Glutamatergic neuron (in vitro differentiated cells): ENCODE measurements around the gene SYNJ2. TPM values are rescaled to one million over a fixed set of nuclear protein-coding genes. Genes with fewer than 3 reads are reported as not detected.

ENCODE experiments used
- DNase-seq: peaks from one replicate; pipeline ENCODE4 v3.0.0; 2022
- H3K27ac Mint-ChIP-seq: one replicate; pipeline ENCODE4 v1.8.0; 2020; ENCODE audit warnings: mild to moderate bottlenecking, mixed read lengths, inconsistent platforms; ENCODE audit not compliant: unreplicated experiment
- H3K27me3 Mint-ChIP-seq: one replicate; pipeline ENCODE4 v1.8.0; 2020; ENCODE audit warnings: mild to moderate bottlenecking, moderate library complexity, mixed read lengths, inconsistent platforms; ENCODE audit not compliant: unreplicated experiment
- H3K36me3 Mint-ChIP-seq: one replicate; pipeline ENCODE4 v1.8.0; 2020; ENCODE audit warnings: mild to moderate bottlenecking, mixed read lengths, inconsistent platforms; ENCODE audit not compliant: unreplicated experiment
- H3K4me1 Mint-ChIP-seq: one replicate; pipeline ENCODE4 v1.8.0; 2020; ENCODE audit warnings: mild to moderate bottlenecking, low read depth, mixed read lengths, inconsistent platforms; ENCODE audit not compliant: unreplicated experiment
- H3K4me3 Mint-ChIP-seq: one replicate; pipeline ENCODE4 v1.8.0; 2020; ENCODE audit warnings: mild to moderate bottlenecking, mixed read lengths, inconsistent platforms; ENCODE audit not compliant: unreplicated experiment
- H3K9me3 Mint-ChIP-seq: one replicate; pipeline ENCODE4 v1.8.0; 2020; ENCODE audit warnings: mild to moderate bottlenecking, moderate library complexity, mixed read lengths, inconsistent platforms; ENCODE audit not compliant: unreplicated experiment
- CTCF ChIP-seq: fragments of 200-600 bp; sonication (generic); IDR thresholded peaks from one replicate; pipeline ENCODE4 v1.5.0; 2021; ENCODE audit not compliant: partially characterized antibody, unreplicated experiment
- total RNA-seq: library from RNA; stranded (reverse); fragmentation: NEBNext Ultra II Directional; extraction: Animal tissue kit (Norgen Biotek cat#: 25700); gene quantifications from one replicate; pipeline ENCODE4 v1.2.1, GENCODE V29; 2021; ENCODE audit not compliant: unreplicated experiment

The SYNJ2 gene
- total RNA-seq, 1 donor from 2014 or later = 2.4 TPM

DNA sequence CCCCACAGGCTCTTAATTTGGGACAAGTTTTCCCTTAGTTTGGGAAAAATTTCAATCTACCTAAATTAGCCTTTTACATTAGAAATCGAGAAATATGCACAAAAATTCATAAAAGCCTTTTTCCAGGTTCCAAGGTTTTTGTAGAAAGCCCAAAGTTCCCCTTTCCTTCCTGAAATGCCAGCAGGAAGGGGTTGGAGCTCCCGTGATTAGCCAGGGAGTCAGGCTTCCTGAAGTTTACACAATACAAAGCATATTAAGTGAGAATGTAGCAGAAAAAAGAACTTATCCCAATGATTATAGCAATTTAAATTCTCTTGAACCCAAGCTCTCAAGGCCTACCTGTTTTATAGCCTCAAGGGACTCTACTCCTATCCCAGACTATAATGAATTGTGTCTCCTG is 39.1 kb downstream of the SYNJ2 start:
- H3K9me3 Mint-ChIP-seq = peaks cover 5% of the 10 kb centered on the region
- no peak overlapping the region for H3K27ac Mint-ChIP-seq
- H3K4me1 Mint-ChIP-seq = peaks cover 14% of the 10 kb centered on the region
- TF ChIP-seq CTCF = no peak
- H3K27me3 Mint-ChIP-seq = peaks cover 8% of the 10 kb centered on the region
- H3K4me3 Mint-ChIP-seq = no peak overlapping the region
- no peak for DNase-seq
- H3K36me3 Mint-ChIP-seq = peaks cover 4% of the 10 kb centered on the region

GRCh38 chr6:158021376-158021775 is 39.7 kb downstream of the SYNJ2 start:
- Mint-ChIP-seq H3K4me1 (peaks cover 14% of the 10 kb centered on the region), H3K27ac (no peak overlapping the region), H3K36me3 (peaks cover 4% of the 10 kb centered on the region), H3K9me3 (peaks cover 4% of the 10 kb centered on the region), H3K27me3 (peaks cover 10% of the 10 kb centered on the region), H3K4me3 (no peak overlapping the region)
- TF ChIP-seq CTCF = no peak
- no peak for DNase-seq

DNA sequence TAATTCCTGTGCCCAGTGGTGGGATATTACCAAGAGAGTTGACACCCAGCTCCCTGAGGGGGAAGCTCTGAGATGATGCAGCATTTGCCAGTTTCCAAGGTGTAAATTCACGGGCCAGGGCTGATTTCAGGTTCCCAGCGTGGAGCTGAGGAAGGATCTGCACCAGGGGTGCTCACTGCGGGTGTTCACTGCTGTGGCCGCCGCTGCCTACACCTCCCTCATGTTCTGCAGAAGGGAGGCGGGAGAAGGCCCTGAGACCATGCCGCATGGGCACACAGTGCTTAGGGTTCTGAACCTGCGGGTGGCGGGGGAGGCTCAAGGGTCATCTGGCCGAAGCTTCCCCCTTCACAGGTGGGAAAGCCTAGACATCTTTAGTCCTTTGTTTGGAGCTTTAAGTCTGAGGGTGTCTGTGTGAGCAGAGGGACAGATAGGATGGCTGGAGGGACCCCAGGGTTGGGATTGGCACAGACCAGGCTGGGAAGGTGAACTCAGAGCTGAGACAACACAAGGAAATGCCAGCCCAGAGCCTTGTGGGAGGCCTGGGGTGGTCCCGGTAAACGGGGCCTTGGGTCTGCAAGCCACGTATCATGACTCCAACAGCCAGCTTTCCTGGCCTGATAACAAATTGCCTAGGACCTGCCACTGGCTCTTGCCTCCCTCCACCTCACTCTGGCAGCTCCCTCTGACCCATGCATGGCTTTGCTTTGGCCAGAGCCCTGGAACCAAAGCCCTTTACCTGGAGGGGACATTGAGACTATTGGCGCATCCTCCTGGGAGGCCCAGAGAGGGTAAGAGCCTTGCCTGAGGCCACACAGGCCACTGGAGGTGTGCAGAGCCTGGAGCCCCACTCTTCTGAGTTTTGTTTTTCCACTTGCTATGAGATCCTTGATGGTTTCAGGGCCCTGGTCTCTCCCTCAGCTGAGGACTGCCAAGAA is 40.4 kb downstream of the SYNJ2 start:
- peaks cover 4% of the 10 kb centered on the region for H3K36me3 Mint-ChIP-seq
- DNase-seq = no peak
- peaks cover 15% of the 10 kb centered on the region for H3K4me1 Mint-ChIP-seq
- H3K27me3 Mint-ChIP-seq = peaks cover 10% of the 10 kb centered on the region
- no peak overlapping the region for H3K4me3 Mint-ChIP-seq
- H3K27ac Mint-ChIP-seq = no peak overlapping the region
- no peak for TF ChIP-seq CTCF
- peaks cover 4% of the 10 kb centered on the region for H3K9me3 Mint-ChIP-seq

DNA sequence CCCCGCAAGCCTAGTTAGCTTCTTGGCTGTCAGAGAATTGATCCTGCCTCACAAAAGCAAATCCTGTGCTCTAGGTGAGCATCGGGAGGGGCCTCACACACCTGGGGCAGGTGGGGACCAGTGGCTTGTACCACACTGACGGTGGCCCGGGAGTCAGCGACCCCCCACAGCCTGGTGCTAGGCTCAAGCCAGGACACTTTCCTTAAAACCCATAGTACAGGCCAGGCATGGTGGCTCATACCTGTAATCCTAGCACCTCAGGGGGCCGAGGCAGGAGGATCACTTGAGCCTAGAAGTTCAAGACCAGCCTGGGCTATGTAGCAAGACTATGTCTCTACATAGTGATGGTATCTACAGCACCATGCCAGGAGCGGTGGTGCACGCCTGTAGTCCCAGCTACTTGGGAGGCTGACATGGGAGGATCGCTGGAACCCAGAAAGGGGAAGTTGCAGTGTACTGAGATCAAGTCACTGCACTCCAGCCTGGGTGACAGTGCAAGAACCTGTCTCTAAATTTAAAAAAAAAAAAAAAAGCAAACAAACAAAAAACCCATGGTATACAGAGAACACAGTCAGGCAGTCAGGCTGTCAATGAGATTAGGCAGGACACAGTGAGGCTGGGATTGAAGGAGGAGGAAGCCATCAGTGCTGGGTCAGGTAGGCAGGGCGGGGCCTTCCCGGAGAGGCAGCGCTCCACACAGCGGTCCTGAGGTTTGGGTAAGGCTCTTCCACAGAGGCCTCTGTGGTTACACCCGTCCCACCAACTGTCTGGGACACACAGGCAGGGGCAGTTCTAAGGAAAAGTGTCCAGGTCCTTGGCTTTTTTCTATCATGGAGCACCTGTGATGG is 41.3 kb downstream of the SYNJ2 start:
- DNase-seq = no peak
- peaks cover 7% of the 10 kb centered on the region for H3K9me3 Mint-ChIP-seq
- H3K27ac Mint-ChIP-seq = no peak overlapping the region
- TF ChIP-seq CTCF = no peak
- H3K36me3 Mint-ChIP-seq = peaks cover 4% of the 10 kb centered on the region
- H3K4me1 Mint-ChIP-seq = peaks cover 22% of the 10 kb centered on the region
- no peak overlapping the region for H3K4me3 Mint-ChIP-seq
- peaks cover 11% of the 10 kb centered on the region for H3K27me3 Mint-ChIP-seq

GRCh38 chr6:158023597-158023939 is 41.9 kb downstream of the SYNJ2 start:
- no peak for TF ChIP-seq CTCF
- peaks cover 7% of the 10 kb centered on the region for H3K9me3 Mint-ChIP-seq
- H3K27ac Mint-ChIP-seq = no peak overlapping the region
- peaks cover 9% of the 10 kb centered on the region for H3K27me3 Mint-ChIP-seq
- H3K4me1 Mint-ChIP-seq = peaks cover 19% of the 10 kb centered on the region
- no peak for DNase-seq
- H3K36me3 Mint-ChIP-seq = peaks cover 4% of the 10 kb centered on the region
- no peak overlapping the region for H3K4me3 Mint-ChIP-seq
